Heart left ventricle (tissue), 16 donors: ENCODE measurements around the gene CREG2. TPM values are rescaled to one million over a fixed set of nuclear protein-coding genes. Genes with fewer than 3 reads are reported as not detected.

Source experiments
- ATAC-seq, 4 donors: fragments of 200-7000 bp; cut with Tn5 transposase; one replicate each; pipeline ENCODE4 v1.9.1; 2020 to 2022; ENCODE audit warnings: moderate library complexity in 4 of 4, mild to moderate bottlenecking in 3 of 4, moderate number of reproducible peaks in 1 of 4
- DNase-seq, 5 donors: peaks; one replicate each; pipeline ENCODE4 v3.0.0-alpha.2; 2020
- H3K27ac ChIP-seq, 12 donors: fragments of 200-600 bp; sonication (generic) in 4 of 12; one replicate each; pipeline versions ENCODE4 v1.5.0 to v1.8.0; 2016 to 2022; ENCODE audit warnings: mild to moderate bottlenecking in 2 of 12
- H3K27me3 ChIP-seq, 9 donors: fragments of 200-600 bp; sonication (generic) in 2 of 9; one replicate each; pipeline versions ENCODE4 v1.5.1 to v1.8.0; 2016 to 2022; ENCODE audit warnings: mild to moderate bottlenecking in 3 of 9
- H3K36me3 ChIP-seq, 9 donors: fragments of 200-600 bp; sonication (generic) in 2 of 9; one replicate each; pipeline versions ENCODE4 v1.5.0 to v1.8.0; 2018 to 2022; ENCODE audit warnings: mild to moderate bottlenecking in 2 of 9
- H3K4me1 ChIP-seq, 12 donors: fragments of 200-600 bp; sonication (generic) in 4 of 12; one replicate each; pipeline versions ENCODE4 v1.5.0 to v1.8.0; 2016 to 2022; ENCODE audit warnings: mild to moderate bottlenecking in 3 of 12
- H3K4me3 ChIP-seq, 12 donors: fragments of 200-600 bp; sonication (generic) in 4 of 12; one replicate each; pipeline versions ENCODE4 v1.5.0 to v1.8.0; 2017 to 2022; ENCODE audit warnings: mild to moderate bottlenecking in 9 of 12, moderate library complexity in 4 of 12
- H3K9me3 ChIP-seq, 12 donors: fragments of 200-600 bp; sonication (generic) in 4 of 12; one replicate each; pipeline versions ENCODE4 v1.5.0 to v1.8.0; 2016 to 2022; ENCODE audit warnings: mild to moderate bottlenecking in 1 of 12
- POLR2A ChIP-seq, 2 donors: fragments of 450-650 bp; IDR thresholded peaks; one replicate each; pipeline ENCODE4 v1.6.1; 2017; ENCODE audit warnings: antibody characterized with exemption in 2 of 2, mild to moderate bottlenecking in 2 of 2, moderate library complexity in 2 of 2
- WGBS, 4 donors: extraction: QIAGEN DNeasy Blood & Tissue Kit in 2 of 4; methylation state at CpG; one replicate each; pipeline versions ENCODE4 v1.1.5 to v1.1.7; 2013 to 2018; 5-methylcytosine and 5-hydroxymethylcytosine counted together
- intact Hi-C, 10 donors: fragments of 100-400 bp; cut with DNase I; formaldehyde crosslinking; loops; one replicate each; pipeline versions ENCODE4 v1.11.1 to v1.14.2; 2022
- long read RNA-seq, 3 donors: library from polyadenylated mRNA; unstranded; transcript quantifications; one replicate each; pipeline ENCODE4 v2.0.0, GENCODE V29; 2020 to 2021
- polyA plus RNA-seq, 2 donors: library from polyadenylated mRNA; stranded (reverse); fragments of 200-250 nt; gene quantifications; one replicate each; pipeline ENCODE4 v1.2.3, GENCODE V29; 2013
- total RNA-seq, 9 donors: library from RNA; depleted of rRNA in 2 of 9; stranded (reverse); fragments of >200 nt in 2 of 9; fragmentation: NEBNext Ultra II Directional in 3 of 9; extraction: Animal tissue kit (Norgen Biotek cat#: 25700) in 3 of 9; gene quantifications; one replicate each; pipeline versions ENCODE4 v1.1.0 to v1.2.4, GENCODE V29; 2016 to 2023
- TF ChIP-seq, protein P1 (sequence below), 12 donors: fragments of 200-600 bp; sonication (generic) in 4 of 12; IDR thresholded peaks; one replicate each; pipeline versions ENCODE4 v1.5.0 to v1.8.0; 2018 to 2022; ENCODE audit warnings: antibody characterized with exemption in 12 of 12, mild to moderate bottlenecking in 5 of 12
- donor health status: ischemic (EF 13 %, LVEDD 7.1; RV severe dilation, severe dysfunction).
- donor health status: healthy with polysubstance abuse.
- donor health status: DM: no; HTN: yes; CAD: no.
- donor health status: DM: no; HTN: no; CAD: no.
- donor health status: ischemic (EF 25% LVEDD 6.9; RV normal size, moderate dysfunction).
- donor health status: ischemic (EF 25% LVEDD 5.7; RV mildly dilated, moderate dysfunction).
- donor health status: healthy.
- donor health status: DM: yes; HTN: yes; CAD: no.
- donor health status: ischemic (EF 35%, LVEDD 5.7; RV mildly dilated, moderate dysfunction).
- donor health status: nonischemic (EF 11% LVEDD 7.7; RV severe dilation, severe dysfunction).
- donor health status: DM: yes; HTN: yes; CAD: no.
- donor health status: PGD.
- donor health status: ischemic (EF 29% LVEDD 5.4; RV normal size, mild dysfunction).
- donor health status: nonischemic (EF 23%, LVEDD 6.1; RV moderate dilation, normal function).

Gene CREG2, protein sequence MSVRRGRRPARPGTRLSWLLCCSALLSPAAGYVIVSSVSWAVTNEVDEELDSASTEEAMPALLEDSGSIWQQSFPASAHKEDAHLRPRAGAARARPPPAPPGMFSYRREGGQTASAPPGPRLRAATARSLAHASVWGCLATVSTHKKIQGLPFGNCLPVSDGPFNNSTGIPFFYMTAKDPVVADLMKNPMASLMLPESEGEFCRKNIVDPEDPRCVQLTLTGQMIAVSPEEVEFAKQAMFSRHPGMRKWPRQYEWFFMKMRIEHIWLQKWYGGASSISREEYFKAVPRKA
- total RNA-seq (1 to 10 TPM in 1 of 9 donors, under 1 TPM in 3, not detected in 5; 0.18 to 1.1 (median 0.46) TPM), polyA plus RNA-seq (not detected)
- long read RNA-seq, donor 1: 0 reads
- long read RNA-seq, donor 2: 0 reads
- long read RNA-seq, donor 3: 0 reads

DNA sequence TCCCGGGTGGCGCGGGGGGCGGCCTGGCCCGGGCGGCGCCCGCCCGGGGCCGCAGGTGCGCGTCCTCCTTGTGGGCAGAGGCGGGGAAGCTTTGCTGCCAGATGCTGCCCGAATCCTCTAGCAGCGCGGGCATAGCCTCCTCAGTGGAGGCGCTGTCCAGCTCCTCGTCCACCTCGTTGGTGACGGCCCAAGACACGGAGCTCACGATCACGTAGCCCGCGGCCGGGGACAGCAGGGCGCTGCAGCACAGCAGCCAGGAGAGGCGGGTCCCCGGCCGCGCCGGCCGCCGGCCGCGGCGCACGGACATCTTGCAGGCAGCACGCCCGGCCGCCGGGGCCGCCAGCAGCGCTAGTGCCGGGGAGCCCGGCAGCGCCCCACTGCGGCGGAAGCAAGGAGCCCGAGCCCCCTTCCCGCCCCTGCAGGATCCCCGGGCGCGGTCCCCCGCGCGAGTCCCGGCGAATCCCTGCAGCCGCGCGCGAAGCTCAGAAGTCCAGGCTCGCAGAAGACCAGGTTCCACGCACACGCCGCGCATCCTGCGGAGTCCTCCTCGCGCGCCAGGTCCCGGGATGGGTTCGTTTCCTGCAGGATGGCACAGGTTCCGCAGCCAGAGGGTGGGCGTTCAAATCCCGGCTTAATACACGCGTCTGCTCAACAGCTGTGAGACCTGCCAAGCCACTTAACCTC is at the start of gene CREG2:
TSS of gene CREG2 (minus strand) at position 353 of the 684 bp plus-strand sequence. CDS start at position 307, 46 bp downstream.
- no peaks in the 10 kb centered on the region for H3K36me3 ChIP-seq
- ATAC-seq (peak; percentile 55 to 96 (median 90)), DNase-seq (peak; percentile 61 to 83 (median 68))
- no peak for TF ChIP-seq POLR2A (IDR thresholded peaks at IDR 0.05)
- TF ChIP-seq, protein P1, sequence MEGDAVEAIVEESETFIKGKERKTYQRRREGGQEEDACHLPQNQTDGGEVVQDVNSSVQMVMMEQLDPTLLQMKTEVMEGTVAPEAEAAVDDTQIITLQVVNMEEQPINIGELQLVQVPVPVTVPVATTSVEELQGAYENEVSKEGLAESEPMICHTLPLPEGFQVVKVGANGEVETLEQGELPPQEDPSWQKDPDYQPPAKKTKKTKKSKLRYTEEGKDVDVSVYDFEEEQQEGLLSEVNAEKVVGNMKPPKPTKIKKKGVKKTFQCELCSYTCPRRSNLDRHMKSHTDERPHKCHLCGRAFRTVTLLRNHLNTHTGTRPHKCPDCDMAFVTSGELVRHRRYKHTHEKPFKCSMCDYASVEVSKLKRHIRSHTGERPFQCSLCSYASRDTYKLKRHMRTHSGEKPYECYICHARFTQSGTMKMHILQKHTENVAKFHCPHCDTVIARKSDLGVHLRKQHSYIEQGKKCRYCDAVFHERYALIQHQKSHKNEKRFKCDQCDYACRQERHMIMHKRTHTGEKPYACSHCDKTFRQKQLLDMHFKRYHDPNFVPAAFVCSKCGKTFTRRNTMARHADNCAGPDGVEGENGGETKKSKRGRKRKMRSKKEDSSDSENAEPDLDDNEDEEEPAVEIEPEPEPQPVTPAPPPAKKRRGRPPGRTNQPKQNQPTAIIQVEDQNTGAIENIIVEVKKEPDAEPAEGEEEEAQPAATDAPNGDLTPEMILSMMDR (IDR thresholded peaks at IDR 0.05): peak; percentile 32 to 75 (median 46)
- no peak within 1 kb of the TSS for H3K27ac ChIP-seq
- peaks cover 0 to 56% (median 5%) of the 10 kb centered on the region in 9 donors for H3K27me3 ChIP-seq
- WGBS, 4 donors: 0 to 6% (median 1%) methylated on average over 11 to 79 of the region's 79 CpGs
- intact Hi-C loops: loop anchor here in 7 of 10 donors (2.0 to 5.0 kb wide), 2 partner anchors 44 to 45 kb away; no protein-coding TSS in a partner anchor
- peak within 1 kb of the TSS; percentile 28 to 63 (median 52) for H3K4me3 ChIP-seq
- no peaks in the 10 kb centered on the region for H3K9me3 ChIP-seq
- peaks cover 0 to 17% (median 9%) of the 10 kb centered on the region in 12 donors for H3K4me1 ChIP-seq

DNA sequence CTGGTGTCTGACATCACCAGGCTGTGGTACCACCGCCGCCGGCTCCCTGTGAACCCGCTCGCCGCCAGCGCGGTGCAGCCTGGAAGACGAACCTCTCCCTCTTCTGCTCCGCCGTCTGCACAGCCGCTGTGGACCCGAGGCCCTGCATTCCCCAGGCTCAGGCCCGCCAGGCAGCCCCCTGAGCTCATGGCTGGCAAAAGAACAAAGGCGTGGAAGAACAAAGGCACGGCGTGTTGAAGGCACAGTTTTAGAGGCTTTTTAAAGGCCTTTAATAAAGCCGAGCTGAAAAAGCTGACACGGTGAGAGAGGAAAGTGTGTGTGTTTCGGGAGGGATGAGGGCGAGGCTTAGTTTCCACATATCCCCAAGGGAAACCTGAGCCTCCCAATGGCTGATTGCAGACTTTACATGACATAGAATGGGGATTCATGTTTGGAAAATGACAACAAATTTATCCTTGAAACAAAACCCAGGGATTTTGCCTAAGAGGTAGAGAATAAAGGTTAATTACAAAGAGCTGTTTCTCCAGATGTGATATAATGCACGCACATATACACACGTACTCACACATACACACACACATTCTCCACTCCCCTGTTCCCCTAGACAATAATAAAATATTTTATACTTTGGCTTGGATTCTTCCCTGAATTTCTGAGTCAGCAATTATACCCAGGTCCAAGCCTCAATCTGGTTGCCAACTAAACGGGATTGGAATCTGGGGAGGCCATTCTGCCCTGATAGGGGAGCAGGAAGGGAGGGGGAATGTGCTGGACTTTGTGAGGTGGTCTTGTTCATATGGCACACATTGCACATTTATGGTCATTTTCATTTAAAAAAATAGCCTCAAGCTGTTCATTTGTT is 47.9 kb upstream of the CREG2 start:
- Histone ChIP-seq H3K27ac (peak overlapping the region in 5 of 12 donors; percentile 3 to 47 (median 11)), H3K4me1 (peaks cover 0 to 28% (median 6%) of the 10 kb centered on the region in 12 donors), H3K9me3 (no peaks in the 10 kb centered on the region), H3K27me3 (no peaks in the 10 kb centered on the region), H3K4me3 (peak overlapping the region in 9 of 12 donors; percentile 4 to 43 (median 27)), H3K36me3 (no peaks in the 10 kb centered on the region)
- DNase-seq (peak in 2 of 5 donors; percentile 49 to 51), ATAC-seq (peak; percentile 33 to 56 (median 52))
- TF ChIP-seq, protein P1 (IDR thresholded peaks at IDR 0.05): no peak
- TF ChIP-seq POLR2A (IDR thresholded peaks at IDR 0.05): no peak
- 47 to 52% (median 48%) methylated on average over 24 of the region's 24 CpGs for WGBS, 4 donors
- intact Hi-C loops: loop anchor here in 3 of 10 donors (5.0 to 10.0 kb wide), 3 partner anchors 37 to 260 kb away; partner anchors contain the start of gene MAP4K4 (in 2 of the 3)

DNA sequence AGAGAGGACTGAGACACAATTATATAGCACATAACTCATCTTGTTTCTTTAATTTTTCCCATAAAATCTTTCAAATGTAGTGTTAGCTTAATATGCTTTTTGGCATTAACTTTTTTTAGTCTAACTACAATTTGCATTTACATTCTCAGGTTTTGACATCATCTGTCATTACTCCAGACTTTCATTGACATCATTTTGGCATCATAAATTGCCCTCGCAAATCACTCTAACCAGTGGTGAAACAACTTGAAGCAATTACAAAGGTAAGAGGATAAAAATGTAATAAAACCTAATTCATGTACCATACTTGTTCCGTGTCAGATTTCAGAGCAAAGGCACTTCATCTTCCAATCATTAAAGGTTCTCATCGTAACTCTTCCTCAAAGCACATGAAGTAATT is 46.2 kb upstream of the CREG2 start:
- H3K27ac ChIP-seq: no peak overlapping the region
- H3K27me3 ChIP-seq: no peaks in the 10 kb centered on the region
- ATAC-seq (no peak), DNase-seq (no peak)
- no peak overlapping the region for H3K4me3 ChIP-seq
- intact Hi-C loops: loop anchor here in 3 of 10 donors (10.0 kb wide), 2 partner anchors 71 to 261 kb away; partner anchors contain the start of gene MAP4K4 (in 2 of the 3)
- no peaks in the 10 kb centered on the region for H3K9me3 ChIP-seq
- no peaks in the 10 kb centered on the region for H3K36me3 ChIP-seq
- WGBS, 4 donors: 93 to 94% (median 93%) methylated on average over 3 of the region's 3 CpGs
- H3K4me1 ChIP-seq: peaks cover 0 to 25% (median 7%) of the 10 kb centered on the region in 12 donors
- no peak for TF ChIP-seq POLR2A (IDR thresholded peaks at IDR 0.05)
- TF ChIP-seq, protein P1 (IDR thresholded peaks at IDR 0.05): no peak
